GM21576 (cell line): ENCODE data around the gene H3-3A.
A peak's percentile ranks its signal among the peaks of the same experiment; 100 is the strongest.

Source experiments
- ATAC-seq: cut with Tn5 transposase; IDR thresholded peaks from one replicate; pipeline ENCODE4 v1.9.1; 2021; ENCODE audit warnings: mild to moderate bottlenecking, moderate library complexity; ENCODE audit not compliant: unreplicated experiment

Gene H3-3A

GRCh38 chr1:226062558-226063223 lies at the start of gene H3-3A:
TSS of gene H3-3A (plus strand) at chr1:226062716. CDS start at chr1:226064352, 1,636 bp downstream.
- peak; percentile 71 for ATAC-seq

GRCh38 chr1:226017070-226017469 lies 45.4 kb upstream of the H3-3A start:
- ATAC-seq: no peak

- ATAC-seq: no peak
These were observed 42.9 kb upstream of the H3-3A start for GRCh38 chr1:226019572-226019971.

- ATAC-seq: no peak
These were observed 41.1 kb upstream of the H3-3A start for GRCh38 chr1:226021401-226021800.

GRCh38 chr1:226021801-226022200 lies 40.7 kb upstream of the H3-3A start:
- no peak for ATAC-seq

GRCh38 chr1:226023735-226024134 lies 38.8 kb upstream of the H3-3A start:
- no peak for ATAC-seq

- no peak for ATAC-seq
These were observed 35.7 kb upstream of the H3-3A start for GRCh38 chr1:226026833-226027232.

GRCh38 chr1:226027538-226028217 lies 34.8 kb upstream of the H3-3A start:
- ATAC-seq: no peak

GRCh38 chr1:226029093-226029496 lies 33.4 kb upstream of the H3-3A start:
- peak; percentile 84 for ATAC-seq

GRCh38 chr1:226029568-226030225 lies 32.8 kb upstream of the H3-3A start:
- ATAC-seq: no peak

- ATAC-seq: no peak
These were observed 28.9 kb upstream of the H3-3A start for GRCh38 chr1:226033582-226033981.

- ATAC-seq: no peak
These were observed 28.5 kb upstream of the H3-3A start for GRCh38 chr1:226033991-226034390.

- ATAC-seq: no peak
These were observed 28.0 kb upstream of the H3-3A start for GRCh38 chr1:226034482-226034881.

- no peak for ATAC-seq
These were observed 26.6 kb upstream of the H3-3A start for GRCh38 chr1:226035915-226036314.

GRCh38 chr1:226038661-226039060 lies 23.9 kb upstream of the H3-3A start:
- ATAC-seq: no peak

- no peak for ATAC-seq
These were observed 21.1 kb upstream of the H3-3A start for GRCh38 chr1:226041419-226041818.

GRCh38 chr1:226044514-226045101 lies 17.9 kb upstream of the H3-3A start:
- ATAC-seq: no peak

GRCh38 chr1:226046240-226046639 lies 16.3 kb upstream of the H3-3A start:
- ATAC-seq: no peak

- no peak for ATAC-seq
These were observed 15.0 kb upstream of the H3-3A start for GRCh38 chr1:226047495-226047894.

GRCh38 chr1:226048886-226049285 lies 13.6 kb upstream of the H3-3A start:
- ATAC-seq: no peak

GRCh38 chr1:226050133-226050532 lies 12.4 kb upstream of the H3-3A start:
- no peak for ATAC-seq

- ATAC-seq: no peak
These were observed 11.2 kb upstream of the H3-3A start for GRCh38 chr1:226051365-226051764.
